ENCODE measurements around the gene OXT.

Gene OXT

GRCh38 chr20:3045042-3045815 is 26.2 kb upstream of the OXT start:
- ATAC-seq: peak; percentile 78
- no peak for TF ChIP-seq TSHZ2 (CRISPR knock-in tag; IDR thresholded peaks at IDR 0.05)
- no peak for TF ChIP-seq ZNF565 (CRISPR knock-in tag; conservative IDR thresholded peaks at IDR 0.05; ENCODE audit: low read depth)
- no peak for TF ChIP-seq ISL1 (CRISPR knock-in tag; IDR thresholded peaks at IDR 0.05)
- TF ChIP-seq POU6F1 (CRISPR knock-in tag; IDR thresholded peaks at IDR 0.05; ENCODE audit: borderline replicate concordance, low read depth): no peak
- TF ChIP-seq SNAI2 (CRISPR knock-in tag; IDR thresholded peaks at IDR 0.05): no peak
- no peak for TF ChIP-seq CSRNP3 (CRISPR knock-in tag; IDR thresholded peaks at IDR 0.05)
- no peak for TF ChIP-seq TCF4 (CRISPR knock-in tag; IDR thresholded peaks at IDR 0.05; ENCODE audit: borderline replicate concordance)
- TF ChIP-seq OSR1 (CRISPR knock-in tag; IDR thresholded peaks at IDR 0.05): no peak
- no peak for TF ChIP-seq ZNF8 (CRISPR knock-in tag; IDR thresholded peaks at IDR 0.05)
- TF ChIP-seq PPARA (CRISPR knock-in tag; IDR thresholded peaks at IDR 0.05; ENCODE audit: borderline replicate concordance): no peak
- TF ChIP-seq ZFP3 (CRISPR knock-in tag; IDR thresholded peaks at IDR 0.05): no peak
- TF ChIP-seq ZFP30 (CRISPR knock-in tag; IDR thresholded peaks at IDR 0.05): no peak
- TF ChIP-seq ESRRG (CRISPR knock-in tag; IDR thresholded peaks at IDR 0.05): no peak
- TF ChIP-seq RARB (CRISPR knock-in tag; IDR thresholded peaks at IDR 0.05): no peak
- TF ChIP-seq TOX (CRISPR knock-in tag; IDR thresholded peaks at IDR 0.05; ENCODE audit: borderline replicate concordance): no peak
- TF ChIP-seq CREB5 (CRISPR knock-in tag; IDR thresholded peaks at IDR 0.05; ENCODE audit: low read depth): no peak
- no peak for TF ChIP-seq ZNF70 (CRISPR knock-in tag; IDR thresholded peaks at IDR 0.05)
- no peak for TF ChIP-seq GLIS3 (CRISPR knock-in tag; IDR thresholded peaks at IDR 0.05)

- peak; percentile 20 for TF ChIP-seq TSHZ2 (CRISPR knock-in tag; IDR thresholded peaks at IDR 0.05)
- TF ChIP-seq GLIS3 (CRISPR knock-in tag; IDR thresholded peaks at IDR 0.05): 0 out of 2 replicates have a peak, but pooled peaks have one; percentile 79
- no peak for TF ChIP-seq PATZ1 (CRISPR knock-in tag; IDR thresholded peaks at IDR 0.05; ENCODE audit: borderline replicate concordance)
- peak; percentile 96 for ATAC-seq
These were observed 25.4 kb upstream of the OXT start, which contains the start of gene MRPS26 for GRCh38 chr20:3045816-3046676. Gene MRPS26 (plus strand): TSS chr20:3046052. CDS start chr20:3046069, 17 bp downstream.

Data from SK-N-SH treated with all-trans-retinoic acid at 6 μM for 48 hours (cell line).